HUES64 (cell line): ENCODE data around the gene SEMA3G.

ENCODE experiments used
- H3K27ac ChIP-seq: 2 replicates; pipeline ENCODE4 v1.7.0; 2013; ENCODE audit warnings: low read depth, low read length, inconsistent platforms
- H3K27me3 ChIP-seq: 2 replicates; pipeline ENCODE4 v1.6.1; 2013; ENCODE audit warnings: mild to moderate bottlenecking, low read length; ENCODE audit not compliant: insufficient read depth
- H3K36me3 ChIP-seq: 2 replicates; pipeline ENCODE4 v1.6.1; 2013; ENCODE audit warnings: mild to moderate bottlenecking, low read length; ENCODE audit not compliant: insufficient read depth
- H3K4me1 ChIP-seq: 2 replicates; pipeline ENCODE4 v1.6.1; 2013; ENCODE audit warnings: mild to moderate bottlenecking, low read length, moderate library complexity; ENCODE audit not compliant: insufficient read depth
- H3K4me3 ChIP-seq: 2 replicates; pipeline ENCODE4 v1.5.1; 2013; ENCODE audit warnings: mild to moderate bottlenecking, low read length, moderate library complexity
- H3K9ac ChIP-seq: 2 replicates; pipeline ENCODE4 v1.6.1; 2013; ENCODE audit warnings: mild to moderate bottlenecking, low read depth, low read length
- H3K9me3 ChIP-seq: 2 replicates; pipeline ENCODE4 v1.6.1; 2013; ENCODE audit warnings: low read depth, low read length; ENCODE audit not compliant: insufficient read depth
- WGBS: fragments of 150-250, 120-280 bp; methylation state at CpG from one replicate; pipeline ENCODE4 v1.1.7; 2013; ENCODE audit warnings: missing lambda C conversion rate; 5-methylcytosine and 5-hydroxymethylcytosine counted together

The SEMA3G gene

GRCh38 chr3:52403271-52403841 is 41.5 kb downstream of the SEMA3G start:
- Histone ChIP-seq H3K27ac (no peak overlapping the region), H3K36me3 (peaks cover 78% of the 10 kb centered on the region), H3K27me3 (no peaks in the 10 kb centered on the region), H3K9me3 (no peaks in the 10 kb centered on the region), H3K9ac (no peak overlapping the region), H3K4me1 (no peaks in the 10 kb centered on the region), H3K4me3 (no peak overlapping the region)
- WGBS, result 94% methylated on average over 19 of the region's 19 CpGs

- Histone ChIP-seq H3K36me3 (peaks cover 73% of the 10 kb centered on the region), H3K9ac (no peak overlapping the region), H3K9me3 (no peaks in the 10 kb centered on the region), H3K4me1 (no peaks in the 10 kb centered on the region), H3K4me3 (no peak overlapping the region), H3K27ac (no peak overlapping the region), H3K27me3 (no peaks in the 10 kb centered on the region)
- WGBS, result 94% methylated on average over 11 of the region's 11 CpGs
Observed at GRCh38 chr3:52402706-52403270, 42.1 kb downstream of the SEMA3G start.

- Histone ChIP-seq H3K27me3 (no peaks in the 10 kb centered on the region), H3K27ac (no peak overlapping the region), H3K4me3 (no peak overlapping the region), H3K9ac (no peak overlapping the region), H3K36me3 (peaks cover 66% of the 10 kb centered on the region), H3K9me3 (no peaks in the 10 kb centered on the region), H3K4me1 (no peaks in the 10 kb centered on the region)
- WGBS, result 94% methylated on average over 16 of the region's 16 CpGs
Observed at GRCh38 chr3:52402101-52402521, 42.8 kb downstream of the SEMA3G start.

GRCh38 chr3:52401551-52401950 is 43.4 kb downstream of the SEMA3G start:
- Histone ChIP-seq H3K27ac (no peak overlapping the region), H3K9me3 (no peaks in the 10 kb centered on the region), H3K9ac (no peak overlapping the region), H3K27me3 (no peaks in the 10 kb centered on the region), H3K4me3 (no peak overlapping the region), H3K36me3 (peaks cover 60% of the 10 kb centered on the region), H3K4me1 (no peaks in the 10 kb centered on the region)
- 93% methylated on average over 1 of the region's 1 CpG for WGBS

GRCh38 chr3:52401021-52401420 is 43.9 kb downstream of the SEMA3G start:
- Histone ChIP-seq H3K9ac (no peak overlapping the region), H3K4me3 (no peak overlapping the region), H3K9me3 (no peaks in the 10 kb centered on the region), H3K36me3 (peaks cover 55% of the 10 kb centered on the region), H3K27ac (no peak overlapping the region), H3K27me3 (no peaks in the 10 kb centered on the region), H3K4me1 (no peaks in the 10 kb centered on the region)
- 95% methylated on average over 1 of the region's 1 CpG for WGBS

GRCh38 chr3:52400275-52400793 is 44.6 kb downstream of the SEMA3G start:
- no peaks in the 10 kb centered on the region for H3K4me1 ChIP-seq
- H3K4me3 ChIP-seq, result no peak overlapping the region
- H3K27me3 ChIP-seq, result no peaks in the 10 kb centered on the region
- H3K36me3 ChIP-seq, result peaks cover 48% of the 10 kb centered on the region
- WGBS, result 92% methylated on average over 10 of the region's 10 CpGs
- H3K27ac ChIP-seq, result no peak overlapping the region
- H3K9ac ChIP-seq, result no peak overlapping the region
- H3K9me3 ChIP-seq, result no peaks in the 10 kb centered on the region

GRCh38 chr3:52399593-52399992 is 45.3 kb downstream of the SEMA3G start:
- peaks cover 41% of the 10 kb centered on the region for H3K36me3 ChIP-seq
- WGBS, result 94% methylated on average over 6 of the region's 6 CpGs

GRCh38 chr3:52399131-52399530 is 45.8 kb downstream of the SEMA3G start:
- peaks cover 36% of the 10 kb centered on the region for H3K36me3 ChIP-seq
- H3K27ac ChIP-seq, result no peak overlapping the region
- WGBS, result 91% methylated on average over 4 of the region's 4 CpGs
- no peaks in the 10 kb centered on the region for H3K4me1 ChIP-seq
- no peak overlapping the region for H3K9ac ChIP-seq
- H3K27me3 ChIP-seq, result no peaks in the 10 kb centered on the region
- H3K9me3 ChIP-seq, result no peaks in the 10 kb centered on the region
- H3K4me3 ChIP-seq, result no peak overlapping the region

More at GRCh38 chr3:52399593-52399992, 45.3 kb downstream of the SEMA3G start:
- Histone ChIP-seq H3K27me3 (no peaks in the 10 kb centered on the region), H3K9me3 (no peaks in the 10 kb centered on the region), H3K4me3 (no peak overlapping the region), H3K4me1 (no peaks in the 10 kb centered on the region), H3K27ac (no peak overlapping the region), H3K9ac (no peak overlapping the region)

- Histone ChIP-seq H3K27ac (no peak overlapping the region), H3K9ac (no peak overlapping the region), H3K4me3 (no peak overlapping the region), H3K4me1 (no peaks in the 10 kb centered on the region), H3K36me3 (peaks cover 32% of the 10 kb centered on the region), H3K9me3 (no peaks in the 10 kb centered on the region), H3K27me3 (no peaks in the 10 kb centered on the region)
- WGBS, result 90% methylated on average over 5 of the region's 5 CpGs
Observed at GRCh38 chr3:52398670-52399081, 46.2 kb downstream of the SEMA3G start.

GRCh38 chr3:52397676-52398399 is 47.1 kb downstream of the SEMA3G start:
- H3K9me3 ChIP-seq, result no peaks in the 10 kb centered on the region
- WGBS, result 86% methylated on average over 13 of the region's 13 CpGs
- peaks cover 23% of the 10 kb centered on the region for H3K36me3 ChIP-seq
- no peaks in the 10 kb centered on the region for H3K4me1 ChIP-seq
- no peaks in the 10 kb centered on the region for H3K27me3 ChIP-seq
- no peak overlapping the region for H3K4me3 ChIP-seq
- no peak overlapping the region for H3K27ac ChIP-seq
- H3K9ac ChIP-seq, result no peak overlapping the region

- no peaks in the 10 kb centered on the region for H3K9me3 ChIP-seq
- H3K4me3 ChIP-seq, result no peak overlapping the region
- H3K36me3 ChIP-seq, result peaks cover 15% of the 10 kb centered on the region
- WGBS, result 89% methylated on average over 10 of the region's 10 CpGs
- H3K27ac ChIP-seq, result no peak overlapping the region
- H3K4me1 ChIP-seq, result no peaks in the 10 kb centered on the region
- H3K9ac ChIP-seq, result no peak overlapping the region
- no peaks in the 10 kb centered on the region for H3K27me3 ChIP-seq
Observed at GRCh38 chr3:52396907-52397591, 47.9 kb downstream of the SEMA3G start.
